ENCODE data around the gene IRAK4. TPM values are rescaled to one million over a fixed set of nuclear protein-coding genes. Genes with fewer than 3 reads are reported as not detected.
"Not testable (repeated sequence)": the region's sequence is repeated elsewhere in the genome, so short reads cannot be mapped to it uniquely, and the experiment has no call there.

Gene IRAK4
- total RNA-seq, result 38.4 and 40.7 TPM in 2 replicates

DNA sequence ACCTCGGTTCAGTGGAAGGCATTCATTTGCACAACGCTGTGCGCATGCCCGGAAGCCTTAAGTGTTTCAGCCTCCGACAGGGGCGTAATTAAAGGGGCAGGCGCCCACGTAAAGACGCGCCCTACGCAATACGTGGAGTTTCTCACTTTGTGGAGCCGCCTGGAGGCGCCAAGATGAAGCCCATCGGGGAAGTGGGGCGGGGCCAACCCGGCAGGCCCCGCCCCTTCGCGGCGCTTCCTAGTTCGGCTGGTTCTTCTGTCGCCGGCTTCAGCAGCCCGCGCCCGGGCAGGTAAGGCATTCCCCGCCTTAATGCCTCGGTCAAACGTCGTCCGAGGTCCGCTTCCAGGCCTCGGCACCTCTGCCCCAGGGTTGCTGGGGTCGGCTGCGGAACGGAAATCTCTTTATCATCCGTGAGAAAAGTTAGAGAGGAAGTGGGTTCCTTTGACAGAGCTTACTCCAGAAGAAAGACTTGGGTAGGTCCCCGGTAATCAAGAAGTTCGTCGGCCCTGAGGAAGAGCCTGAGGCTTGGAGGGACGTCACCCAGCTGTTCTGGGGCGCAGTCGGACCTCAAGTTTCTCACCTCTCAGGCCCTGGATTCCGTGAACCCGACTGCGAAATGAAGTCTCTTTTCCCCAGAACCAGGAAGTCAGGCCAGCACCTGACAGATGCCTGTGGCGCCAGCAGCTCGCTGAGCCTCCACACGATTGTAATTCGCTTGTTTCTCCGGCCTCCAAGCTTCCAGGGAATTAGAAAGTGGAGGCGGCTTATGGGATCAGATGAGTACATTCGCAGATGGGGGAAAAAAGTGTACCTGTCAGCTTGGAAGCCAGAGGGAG, at the start of gene IRAK4, which contains the start of gene PUS7L:
IRAK4 (plus strand) TSS at position 224 of the 836 bp plus-strand sequence. CDS start 9,161 bp downstream, outside the sequence.
PUS7L (minus strand) TSS at position 63 of the 836 bp plus-strand sequence. CDS start 3,545 bp downstream, outside the sequence.
- intact Hi-C loops (cut with micrococcal nuclease), result loop anchor here (1.0 to 5.0 kb wide), 9 partner anchors 47 to 1968 kb away; partner anchors contain the start of genes ARID2, NELL2, PPHLN1 and TMEM117

DNA sequence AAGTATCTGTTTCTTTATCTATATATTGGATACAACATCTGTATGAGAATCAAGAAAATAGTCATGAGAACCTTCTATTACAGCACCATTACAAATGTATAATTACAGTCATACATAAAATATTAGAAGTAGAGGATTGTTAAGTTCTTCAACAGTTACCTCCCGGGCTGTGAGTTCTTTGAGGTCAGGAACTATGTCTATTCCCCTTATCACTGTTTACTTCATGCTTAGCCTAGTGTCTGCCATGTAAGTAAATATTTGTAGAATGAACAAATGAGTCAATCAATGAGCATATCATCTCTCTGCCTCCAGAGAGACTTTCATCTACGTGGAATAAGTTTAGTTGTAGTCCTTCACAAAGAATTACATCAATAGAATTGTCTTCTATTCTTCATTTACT, 47.4 kb upstream of the IRAK4 start:
- intact Hi-C loops (cut with micrococcal nuclease), result no loop called here

DNA sequence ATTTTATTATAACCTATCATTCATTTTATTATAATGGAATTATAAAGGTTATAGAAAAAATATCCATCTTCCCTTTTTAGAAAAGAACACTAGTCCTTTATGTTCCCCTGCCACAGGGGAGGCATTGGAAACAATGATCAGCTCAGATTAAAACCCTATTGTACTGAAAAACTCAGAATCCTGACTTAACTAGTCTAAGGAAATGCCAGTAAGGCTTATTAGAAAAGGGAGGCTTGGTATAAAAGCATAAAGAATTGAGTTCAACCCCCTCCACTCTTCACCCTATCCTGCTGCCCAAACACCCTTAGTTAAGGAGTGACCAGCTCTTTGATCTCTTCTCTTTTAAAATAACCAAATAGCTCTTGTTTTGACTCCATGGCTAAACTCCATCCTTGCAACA, 36.1 kb upstream of the IRAK4 start:
- intact Hi-C loops (cut with micrococcal nuclease), result no loop called here

DNA sequence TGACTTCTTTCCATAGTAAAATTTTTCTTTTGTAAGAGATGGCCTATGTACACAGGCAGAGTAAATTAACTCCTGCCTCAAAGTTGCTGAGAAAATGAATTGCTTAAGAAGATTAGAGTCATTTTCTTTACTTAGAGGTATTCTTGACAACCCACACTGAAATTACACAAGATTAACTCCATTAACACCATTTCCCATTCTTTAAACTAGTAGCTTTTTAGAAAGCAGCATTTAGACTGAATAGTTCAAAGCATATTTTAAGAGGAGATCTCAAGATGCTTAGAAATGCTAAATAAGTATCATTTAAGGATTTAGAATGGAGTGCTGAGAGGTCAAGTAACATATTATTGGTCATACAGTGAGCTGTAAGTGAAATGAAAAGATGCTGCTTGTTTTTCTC, 35.6 kb upstream of the IRAK4 start:
- intact Hi-C loops (cut with micrococcal nuclease), result no loop called here

DNA sequence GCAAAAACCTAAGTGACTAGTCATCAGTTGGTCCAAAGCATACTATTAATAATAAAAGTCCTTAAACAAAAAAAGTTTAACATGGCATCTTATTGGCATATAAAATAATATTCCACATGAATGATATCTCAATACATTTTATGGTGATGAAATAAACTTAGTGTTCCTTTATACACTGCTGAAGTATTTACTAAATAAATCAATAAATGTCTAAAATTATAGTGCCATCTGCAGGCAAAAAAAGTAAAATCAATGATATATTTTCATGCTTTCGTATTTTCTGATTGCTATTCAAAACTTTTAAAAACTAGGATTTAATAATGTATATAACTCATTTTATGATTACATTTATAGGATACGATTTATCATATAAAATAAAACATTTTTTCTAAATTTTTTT, 30.6 kb upstream of the IRAK4 start:
- intact Hi-C loops (cut with micrococcal nuclease), result loop anchor here (2.0 kb wide), 2 partner anchors 155 to 283 kb away; no protein-coding TSS in a partner anchor

DNA sequence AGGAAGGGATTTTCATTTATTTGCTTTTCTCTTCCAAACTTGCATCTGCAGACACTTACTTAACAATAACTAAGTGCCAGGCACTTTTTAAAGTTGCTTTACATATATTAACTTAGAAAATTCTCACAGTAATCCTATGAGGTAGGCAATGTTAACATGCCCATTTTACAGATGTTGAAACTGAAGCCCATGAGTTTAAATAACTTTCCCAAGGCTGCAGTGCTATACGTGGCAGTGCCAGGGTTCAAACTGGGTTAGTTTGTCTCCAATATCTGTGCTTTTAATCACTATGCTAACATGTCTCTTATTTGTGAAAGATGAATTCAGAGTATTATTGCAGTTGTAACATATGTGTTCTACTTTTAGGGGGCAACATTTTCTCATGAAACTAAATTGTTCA, 30.1 kb upstream of the IRAK4 start:
- intact Hi-C loops (cut with micrococcal nuclease), result loop anchor here (2.0 kb wide), 2 partner anchors 154 to 284 kb away; no protein-coding TSS in a partner anchor

DNA sequence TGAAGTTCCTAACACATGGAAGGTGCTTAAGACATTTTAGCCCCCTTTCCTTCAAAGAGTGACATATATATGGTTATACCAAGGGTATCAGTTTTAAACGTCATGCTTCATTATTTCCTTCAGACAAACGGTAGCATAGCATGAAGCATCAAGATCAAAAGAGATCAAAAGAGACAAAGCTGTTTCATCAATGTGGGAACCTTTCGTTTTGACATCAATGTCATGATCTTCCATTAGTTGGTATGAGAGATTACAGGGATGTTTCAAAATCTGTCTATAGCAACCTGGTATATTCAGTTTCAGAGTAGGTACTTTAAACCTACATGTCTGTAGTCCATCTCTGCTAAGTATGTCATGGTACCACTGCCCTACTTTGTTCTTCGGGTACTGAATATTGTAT, 28.5 kb upstream of the IRAK4 start:
- intact Hi-C loops (cut with micrococcal nuclease), result loop anchor here (10.0 kb wide), 1 partner anchor 1245 kb away; no protein-coding TSS in a partner anchor

DNA sequence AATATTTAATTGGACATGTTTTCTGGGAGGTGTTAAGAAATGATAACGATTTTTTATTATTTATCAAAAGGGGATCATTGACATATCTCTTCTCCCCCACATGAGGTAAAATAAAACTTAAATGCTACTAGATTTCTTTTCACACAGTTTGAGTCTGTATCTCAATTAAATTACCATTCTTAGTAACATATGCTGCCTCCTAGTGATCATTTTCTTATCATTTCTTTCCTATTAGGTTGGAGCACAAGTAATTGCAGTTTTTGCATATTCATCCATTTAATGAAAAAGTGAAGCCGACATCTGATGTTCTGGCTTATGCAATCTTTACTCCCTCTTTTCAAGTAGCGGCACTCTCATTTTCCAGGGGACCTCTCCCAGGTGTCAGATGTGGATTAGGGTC, 25.1 kb upstream of the IRAK4 start:
- intact Hi-C loops (cut with micrococcal nuclease), result loop anchor here (10.0 kb wide), 1 partner anchor 1249 kb away; no protein-coding TSS in a partner anchor

DNA sequence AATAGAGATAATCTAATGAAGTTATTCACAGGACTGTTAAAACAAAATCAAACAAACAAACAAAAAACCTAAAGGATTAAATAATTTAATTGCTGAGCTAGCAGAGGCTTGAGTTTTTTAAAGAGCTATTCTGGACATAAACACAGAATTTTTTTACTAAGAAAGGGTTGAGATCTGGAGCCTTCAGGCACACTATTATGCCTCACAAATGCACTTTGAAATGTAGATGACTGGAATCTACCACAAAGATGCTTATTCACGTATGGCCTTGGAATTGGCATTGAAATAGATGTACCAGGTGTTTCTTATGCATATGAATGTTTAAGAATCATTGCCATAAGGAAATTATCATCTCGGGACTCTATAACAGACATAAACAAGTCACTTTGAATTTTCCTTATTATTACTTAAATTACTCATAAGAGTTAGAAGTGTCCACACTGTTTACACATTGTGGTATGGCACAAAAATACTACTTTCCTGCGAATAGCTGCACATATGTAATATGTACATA, 21.8 kb upstream of the IRAK4 start:
- intact Hi-C loops (cut with micrococcal nuclease), result loop anchor here (10.0 kb wide), 1 partner anchor 1252 kb away; no protein-coding TSS in a partner anchor

DNA sequence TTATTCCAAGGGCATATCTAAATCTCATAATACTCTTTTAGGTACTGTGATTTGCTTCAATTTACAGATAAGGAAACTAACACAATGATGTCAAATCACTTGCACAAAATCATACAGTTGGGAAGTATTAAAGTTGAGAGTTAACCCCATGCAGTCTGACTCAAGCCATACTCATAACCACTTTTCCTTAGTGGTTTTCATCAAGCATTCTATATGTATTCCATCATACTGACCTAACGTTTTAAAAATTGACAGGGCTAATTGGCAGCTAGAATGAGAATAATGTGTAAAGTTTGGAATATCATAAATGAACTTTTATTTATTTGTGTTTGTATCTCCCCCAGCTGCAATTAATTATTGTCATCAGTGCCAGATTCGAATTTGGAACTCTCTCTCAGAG, 21.1 kb upstream of the IRAK4 start:
- intact Hi-C loops (cut with micrococcal nuclease), result loop anchor here (10.0 kb wide), 1 partner anchor 1253 kb away; no protein-coding TSS in a partner anchor

DNA sequence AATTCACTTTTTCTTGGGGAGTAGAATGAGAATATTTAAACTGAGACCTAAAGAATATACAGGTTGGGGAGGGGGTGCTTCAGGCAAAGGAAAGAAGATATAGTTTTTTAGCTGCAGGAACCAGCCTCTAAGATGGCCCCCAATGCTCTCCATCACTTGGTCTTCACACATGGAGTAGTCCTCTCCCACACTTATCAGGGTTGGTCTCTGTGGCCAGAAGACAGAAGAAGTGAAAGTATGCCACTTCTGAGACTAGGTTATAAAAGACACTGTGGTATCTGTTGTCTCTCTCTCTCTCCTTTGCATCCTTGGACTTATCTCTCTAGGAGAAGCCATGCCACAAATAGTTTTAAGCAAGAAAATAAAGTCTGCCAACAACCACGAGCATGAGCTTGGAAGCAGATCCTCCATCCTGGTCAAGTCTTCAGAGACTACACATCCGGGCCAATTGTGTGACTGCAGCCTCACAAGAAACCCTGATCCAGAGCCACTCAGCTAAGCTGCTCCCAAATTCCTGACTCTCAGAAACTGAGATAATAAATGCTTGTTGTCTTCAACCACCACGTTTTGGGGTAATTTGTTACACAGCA, 18.1 kb upstream of the IRAK4 start:
- intact Hi-C loops (cut with micrococcal nuclease), result no loop called here

DNA sequence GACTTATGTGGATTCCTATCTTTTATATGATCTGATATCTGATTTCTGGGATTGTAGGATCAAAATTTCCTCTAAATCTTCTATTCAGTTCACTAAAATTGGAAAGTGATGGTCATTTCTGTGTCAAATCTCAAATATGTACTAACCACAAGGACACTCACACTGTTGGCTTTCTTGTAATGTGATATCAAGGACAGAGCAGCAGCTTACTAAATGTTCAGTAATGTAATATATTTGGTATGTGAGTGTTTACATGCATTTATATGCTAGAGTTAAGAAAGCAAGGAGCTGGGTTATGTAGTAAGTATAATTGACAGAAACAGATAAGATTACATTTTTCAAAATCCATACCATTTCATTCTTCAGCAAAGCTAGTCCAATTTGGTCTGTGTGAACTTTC, 16.6 kb upstream of the IRAK4 start:
- intact Hi-C loops (cut with micrococcal nuclease), result no loop called here

DNA sequence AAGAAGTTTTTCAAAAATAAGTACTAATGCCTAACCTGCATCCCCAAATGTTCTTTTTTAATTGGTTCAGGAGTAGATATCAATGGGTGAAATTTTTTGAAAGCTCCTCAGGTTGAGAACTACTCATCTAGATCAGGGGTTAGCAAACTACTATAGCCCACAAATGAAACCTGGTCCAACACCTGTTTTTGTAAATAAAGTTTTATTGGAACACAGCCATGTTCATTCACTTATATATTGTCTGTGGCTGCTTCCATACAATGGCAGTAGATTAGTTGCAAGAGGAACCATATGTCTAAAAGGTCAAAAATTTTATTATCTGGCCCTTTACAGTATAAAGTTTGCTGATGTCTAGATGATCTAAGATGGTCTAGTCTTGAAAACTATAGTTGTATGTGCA, 13.9 kb upstream of the IRAK4 start:
- intact Hi-C loops (cut with micrococcal nuclease), result no loop called here

DNA sequence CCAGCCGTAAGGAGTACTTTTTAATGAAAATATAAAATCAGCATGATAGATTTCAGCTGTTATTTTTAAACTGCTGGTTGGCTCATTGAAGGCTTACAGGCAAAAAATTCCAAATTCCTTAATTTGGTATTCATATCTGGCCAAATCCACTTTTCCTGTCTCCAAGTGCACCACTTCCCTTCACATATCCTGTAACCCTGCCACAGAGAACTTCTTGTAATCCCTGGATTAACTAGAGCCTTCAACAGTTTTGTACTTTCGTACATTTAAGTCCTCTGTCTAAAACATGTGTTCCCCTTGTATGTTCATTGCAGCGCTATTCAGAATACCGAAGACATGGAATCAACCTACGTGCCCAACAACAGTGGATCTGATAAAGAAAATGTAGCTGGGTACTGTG, 9.7 kb upstream of the IRAK4 start:
- intact Hi-C loops (cut with micrococcal nuclease), result no loop called here

DNA sequence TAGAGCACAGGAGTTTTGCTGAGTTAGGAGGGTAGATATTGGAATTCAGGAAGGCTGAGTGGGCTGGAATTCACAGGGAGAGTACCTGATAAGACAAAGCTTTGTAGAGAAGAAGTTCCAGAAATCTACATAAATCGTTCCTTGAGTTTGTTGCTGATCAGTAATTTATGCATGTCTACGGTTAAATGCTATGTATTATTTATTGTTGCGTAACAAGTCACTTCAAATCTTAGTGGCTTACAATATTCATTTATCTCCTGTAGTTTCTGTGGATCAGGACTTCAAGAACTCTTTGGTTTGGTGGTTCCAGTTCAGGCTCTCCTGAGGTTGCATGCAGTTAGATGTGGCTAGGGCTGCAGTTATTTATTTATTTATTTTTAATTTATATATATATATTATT, 7.9 kb upstream of the IRAK4 start:
- intact Hi-C loops (cut with micrococcal nuclease), result no loop called here

DNA sequence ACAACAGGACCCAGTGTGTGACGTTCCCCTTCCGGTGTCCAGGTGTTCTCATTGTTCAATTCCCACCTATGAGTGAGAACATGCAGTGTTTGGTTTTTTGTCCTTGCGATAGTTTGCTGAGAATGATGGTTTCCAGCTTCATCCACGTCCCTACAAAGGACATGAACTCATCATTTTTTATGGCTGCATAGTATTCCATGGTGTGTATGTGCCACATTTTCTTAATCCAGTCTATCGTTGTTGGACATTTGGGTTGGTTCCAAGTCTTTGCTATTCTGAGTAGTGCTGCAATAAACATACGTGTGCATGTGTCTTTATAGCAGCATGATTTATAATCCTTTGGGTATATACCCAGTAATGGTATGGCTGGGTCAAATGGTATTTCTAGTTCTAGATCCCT, 7.4 kb upstream of the IRAK4 start:
- intact Hi-C loops (cut with micrococcal nuclease), result not testable (repeated sequence)

DNA sequence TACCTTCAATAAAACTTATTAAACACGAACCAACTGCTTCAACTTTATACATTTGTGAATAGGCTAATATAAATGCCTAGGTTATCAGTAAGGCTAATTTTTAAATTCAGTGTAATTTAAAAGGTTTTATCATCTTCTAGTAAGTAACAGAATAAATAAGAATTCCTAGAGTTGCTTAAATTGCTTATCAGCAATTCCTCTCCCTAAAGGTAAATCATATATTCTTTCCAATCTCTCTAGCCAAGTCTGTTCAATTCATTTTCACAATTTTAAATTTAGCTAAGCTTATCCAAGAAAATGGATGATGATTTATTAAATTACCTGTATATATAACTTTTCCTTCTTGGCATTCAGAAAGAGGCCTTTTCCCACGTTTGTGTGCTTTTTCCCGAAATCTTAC, 4.7 kb upstream of the IRAK4 start:
- intact Hi-C loops (cut with micrococcal nuclease), result no loop called here

DNA sequence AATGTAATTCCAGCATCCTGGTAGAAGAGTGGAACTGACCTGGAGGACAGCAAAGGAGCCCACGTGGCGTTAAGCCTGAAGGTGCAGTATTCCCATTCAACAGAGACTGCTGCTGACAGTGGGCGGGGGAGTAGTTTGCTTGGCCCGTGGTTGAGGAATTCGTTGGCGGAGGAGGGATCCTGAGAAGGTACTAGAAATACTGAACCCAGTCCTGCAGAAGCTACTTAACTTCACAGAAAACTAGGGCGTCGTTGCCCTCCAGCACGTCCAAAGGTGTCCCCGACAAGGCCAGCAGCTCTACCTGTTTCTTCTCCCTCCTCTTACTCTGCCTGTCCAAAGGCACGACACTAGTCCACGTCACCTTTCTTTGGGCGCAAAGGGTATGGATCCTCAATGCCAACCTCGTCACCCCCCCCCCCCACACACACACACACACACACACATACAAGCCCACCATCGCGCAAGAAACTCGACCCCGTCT, 464 bp upstream of the IRAK4 start:
- intact Hi-C loops (cut with micrococcal nuclease), result loop anchor here (1.0 to 5.0 kb wide), 9 partner anchors 48 to 1969 kb away; partner anchors contain the start of genes ARID2, NELL2, PPHLN1 and TMEM117

DNA sequence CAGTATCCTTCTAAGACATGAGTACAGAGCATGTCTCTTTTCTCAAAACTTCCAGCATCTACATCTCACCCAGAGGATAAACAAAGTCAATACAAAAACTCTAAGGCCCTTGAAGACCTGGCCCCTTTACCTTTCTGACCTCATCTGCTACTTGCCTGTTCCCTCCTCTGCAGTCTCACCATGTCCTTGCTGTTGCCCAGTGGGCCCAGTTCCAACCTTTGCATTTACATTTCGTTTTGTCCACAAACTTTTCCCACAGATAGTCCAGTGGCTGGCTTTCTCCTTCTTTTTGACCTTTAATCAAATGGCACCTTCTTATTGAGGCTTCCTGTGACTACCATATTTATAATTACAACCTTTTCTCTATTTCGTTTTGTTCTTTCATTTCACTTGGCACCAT, 1.6 kb downstream of the IRAK4 start:
- intact Hi-C loops (cut with micrococcal nuclease), result no loop called here

DNA sequence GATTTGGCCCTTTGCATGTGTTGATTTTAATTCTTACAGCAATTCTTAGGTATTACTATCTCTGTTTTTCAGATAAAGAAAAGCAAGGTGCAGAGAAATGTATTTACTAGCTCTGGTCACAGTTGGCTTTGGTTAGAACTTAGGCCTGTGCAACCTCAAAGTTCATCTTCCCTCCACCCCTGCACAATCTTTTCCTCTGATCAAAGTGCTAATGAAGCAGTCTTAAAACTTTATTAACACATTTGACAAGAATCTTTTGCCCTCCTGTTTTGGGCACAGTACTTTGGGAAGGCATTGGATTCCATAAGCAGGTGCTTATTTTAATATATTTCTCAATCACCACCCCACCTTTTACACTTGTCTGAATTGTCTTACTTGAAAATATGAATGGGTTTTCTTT, 2.7 kb downstream of the IRAK4 start:
- intact Hi-C loops (cut with micrococcal nuclease), result no loop called here

DNA sequence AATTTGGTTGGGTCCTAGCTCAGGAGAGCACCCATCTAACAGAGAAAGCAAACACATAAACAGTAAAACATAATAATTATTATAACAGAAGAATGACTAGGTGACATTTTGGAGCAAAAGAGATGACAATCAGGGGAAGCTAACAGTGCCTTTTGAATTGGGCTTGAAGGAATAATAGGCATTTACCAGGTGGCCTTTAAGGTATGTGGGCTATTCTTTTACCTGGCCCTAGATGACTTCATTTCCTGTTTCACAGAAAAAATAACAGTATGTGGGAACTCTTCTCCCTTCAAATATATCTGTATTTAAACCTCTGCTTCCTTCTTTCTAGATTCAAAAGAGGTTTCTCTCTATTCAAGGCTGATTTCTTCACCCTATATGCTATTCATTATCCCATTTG, 3.8 kb downstream of the IRAK4 start:
- intact Hi-C loops (cut with micrococcal nuclease), result no loop called here

DNA sequence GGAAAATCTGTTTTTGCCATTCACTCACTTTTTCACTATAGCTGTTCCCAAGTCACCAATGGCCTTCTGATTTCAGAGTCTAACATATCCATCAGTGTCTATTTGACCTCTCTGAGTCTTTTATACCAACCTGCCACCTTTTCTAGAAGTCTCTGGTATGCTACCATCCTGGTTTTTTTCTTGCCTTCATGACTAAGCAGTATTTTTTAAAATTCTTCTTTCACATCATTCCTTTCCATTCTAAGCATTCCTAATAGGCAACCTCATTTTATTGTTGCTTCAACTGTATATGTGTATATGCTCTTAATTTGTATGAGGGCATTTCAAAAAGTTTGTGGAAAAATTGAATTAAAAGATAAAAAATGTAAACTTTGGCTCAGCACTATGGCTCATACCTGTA, 5.0 kb downstream of the IRAK4 start:
- intact Hi-C loops (cut with micrococcal nuclease), result no loop called here
